ENCODE results near the gene TFAP2D. TPM values are rescaled to one million over a fixed set of nuclear protein-coding genes. Genes with fewer than 3 reads are reported as not detected.

The TFAP2D gene
- total RNA-seq, 2 experiments from 2014 or later = not detected

GRCh38 chr6:50816947-50817645 is 103.8 kb downstream of the TFAP2D start:
- no peak for TF ChIP-seq CTCF (IDR thresholded peaks at IDR 0.05)
- POLR2A ChIA-PET = no interaction called here
- intact Hi-C loops (cut with micrococcal nuclease) = loop anchor here (5.0 to 10.0 kb wide), 3 partner anchors 92 to 1208 kb away; no protein-coding TSS in a partner anchor
- H3K27ac Mint-ChIP-seq = no peak overlapping the region
- DNase-seq = no peak
- H3K9me3 Mint-ChIP-seq = no peaks in the 10 kb centered on the region
- H3K36me3 Mint-ChIP-seq (ENCODE audit: low read depth) = no peaks in the 10 kb centered on the region
- no peak overlapping the region for H3K4me3 Mint-ChIP-seq
- ATAC-seq = no peak
- H3K27me3 Mint-ChIP-seq = peaks cover 64% of the 10 kb centered on the region
- peaks cover 12% of the 10 kb centered on the region for H3K4me1 Mint-ChIP-seq (ENCODE audit: low read depth)
- CTCF ChIA-PET = interaction anchor here (1.6 kb wide), 1 partner anchor 1203 kb away, joined by 4 read pairs; no protein-coding TSS in a partner anchor

GRCh38 chr6:50817646-50817950 is 104.3 kb downstream of the TFAP2D start:
- no peak for TF ChIP-seq CTCF (IDR thresholded peaks at IDR 0.05)
- Mint-ChIP-seq H3K27ac (no peak overlapping the region), H3K4me3 (no peak overlapping the region), H3K9me3 (no peaks in the 10 kb centered on the region), H3K4me1 (ENCODE audit: low read depth) (peaks cover 12% of the 10 kb centered on the region), H3K36me3 (ENCODE audit: low read depth) (no peaks in the 10 kb centered on the region), H3K27me3 (peaks cover 69% of the 10 kb centered on the region)
- no peak for DNase-seq
- ChIA-PET POLR2A (no interaction called here), CTCF (no interaction called here)
- no peak for ATAC-seq
- intact Hi-C loops (cut with micrococcal nuclease) = loop anchor here (5.0 to 10.0 kb wide), 3 partner anchors 93 to 1207 kb away; no protein-coding TSS in a partner anchor

GRCh38 chr6:50818020-50818419 is 104.7 kb downstream of the TFAP2D start:
- ATAC-seq (no peak), DNase-seq (no peak)
- Mint-ChIP-seq H3K4me3 (no peak overlapping the region), H3K36me3 (ENCODE audit: low read depth) (no peaks in the 10 kb centered on the region), H3K27ac (no peak overlapping the region), H3K9me3 (no peaks in the 10 kb centered on the region), H3K4me1 (ENCODE audit: low read depth) (peaks cover 12% of the 10 kb centered on the region), H3K27me3 (peaks cover 71% of the 10 kb centered on the region)
- intact Hi-C loops (cut with micrococcal nuclease) = loop anchor here (5.0 to 10.0 kb wide), 3 partner anchors 93 to 1207 kb away; no protein-coding TSS in a partner anchor
- CTCF ChIA-PET = no interaction called here
- POLR2A ChIA-PET = no interaction called here
- no peak for TF ChIP-seq CTCF (IDR thresholded peaks at IDR 0.05)

GRCh38 chr6:50818673-50819072 is 105.3 kb downstream of the TFAP2D start, which contains the start of gene TFAP2B:
TFAP2B (plus strand) TSS chr6:50818871; CDS start chr6:50818892, 21 bp downstream.
- ChIA-PET CTCF (no interaction called here), POLR2A (no interaction called here)
- Mint-ChIP-seq H3K4me3 (no peak within 1 kb of the TSS), H3K4me1 (ENCODE audit: low read depth) (peaks cover 12% of the 10 kb centered on the region), H3K9me3 (no peaks in the 10 kb centered on the region), H3K27ac (no peak within 1 kb of the TSS), H3K36me3 (ENCODE audit: low read depth) (no peaks in the 10 kb centered on the region), H3K27me3 (peaks cover 77% of the 10 kb centered on the region)
- intact Hi-C loops (cut with micrococcal nuclease) = loop anchor here (5.0 to 10.0 kb wide), 3 partner anchors 94 to 1206 kb away; no protein-coding TSS in a partner anchor
- ATAC-seq (no peak), DNase-seq (no peak)
- TF ChIP-seq CTCF (IDR thresholded peaks at IDR 0.05) = no peak

GRCh38 chr6:50819466-50819903 is 106.2 kb downstream of the TFAP2D start:
- ATAC-seq (no peak), DNase-seq (no peak)
- no peak overlapping the region for H3K4me3 Mint-ChIP-seq
- intact Hi-C loops (cut with micrococcal nuclease) = loop anchor here (5.0 to 10.0 kb wide), 3 partner anchors 95 to 1205 kb away; no protein-coding TSS in a partner anchor
- ChIA-PET CTCF (interaction anchor here (1.3 kb wide), 1 partner anchor 1140 kb away, joined by 4 read pairs; no protein-coding TSS in a partner anchor), POLR2A (no interaction called here)
- no peaks in the 10 kb centered on the region for H3K9me3 Mint-ChIP-seq
- peaks cover 78% of the 10 kb centered on the region for H3K27me3 Mint-ChIP-seq
- no peaks in the 10 kb centered on the region for H3K36me3 Mint-ChIP-seq (ENCODE audit: low read depth)
- TF ChIP-seq CTCF (IDR thresholded peaks at IDR 0.05) = no peak
- no peak overlapping the region for H3K27ac Mint-ChIP-seq
- peaks cover 12% of the 10 kb centered on the region for H3K4me1 Mint-ChIP-seq (ENCODE audit: low read depth)

Measured in activated CD8-positive, alpha-beta T cell treated with anti-CD3 and anti-CD28 coated beads for 36 hours (primary cell).